K562 (cell line): ENCODE results near the gene POLR2B. TPM values are rescaled to one million over a fixed set of nuclear protein-coding genes. Genes with fewer than 3 reads are reported as not detected.

Experiments
- ATAC-seq: fragments of 200-7000 bp; cut with Tn5 transposase; 3 replicates; pipeline ENCODE4 v1.9.1; 2020; ENCODE audit warnings: moderate library complexity
- BruUV-seq: library from RNA; stranded (reverse); fragments of 400-500 nt; replicated peaks from 2 replicates; lab custom pipeline; 2021; lab: Mats Ljungman, UMichigan
- CTCF ChIA-PET: fragments of 300-600 bp; formaldehyde crosslinking; extraction: SDS; loops from one replicate; lab custom pipeline; 2021; ENCODE audit warnings: low intra/inter-chr PET ratio; lab: Yijun Ruan, JAX
- POLR2A ChIA-PET: fragments of 300-600, 350-650 bp; sonication (Branson Sonifier 250); formaldehyde crosslinking; extraction: SDS; loops from one replicate; lab custom pipeline; 2021; ENCODE audit warnings: antibody characterized with exemption, inconsistent platforms; lab: Yijun Ruan, JAX
- DNase-seq, 4 experiments: peaks; one replicate each; pipeline versions ENCODE4 v3.0.0 to v3.0.0-alpha.2; 2011 to 2018; ENCODE audit warnings: low spot score in 3 of 4, mixed read lengths in 3 of 4; ENCODE audit errors: extremely low read depth in 1 of 4
- FAIRE-seq: peaks from 2 replicates; lab custom pipeline; 2011; peaks lifted over from hg19 to GRCh38; lab: Jason Lieb, UNC
- H2AFZ ChIP-seq: 2 replicates; pipeline ENCODE4 v1.6.0; 2011; ENCODE audit warnings: low read depth, low read length, control low read depth, inconsistent platforms
- H3K27ac ChIP-seq: fragments of 200-600 bp; 3 replicates; pipeline ENCODE4 v1.8.0; 2011; ENCODE audit warnings: low read depth, mild to moderate bottlenecking, control low read depth, inconsistent platforms, low read length, moderate library complexity, mixed read lengths; ENCODE audit errors: extremely low read depth
- H3K27me3 ChIP-seq, 2 experiments: fragments of 300-600 bp in 1 of 2; 2 replicates in 1 of 2; 3 replicates in 1 of 2; pipeline versions ENCODE4 v1.6.0 to v1.8.0; 2011; ENCODE audit warnings: inconsistent platforms in 2 of 2, low read length in 2 of 2, mild to moderate bottlenecking in 1 of 2, mixed read lengths in 1 of 2, moderate library complexity in 1 of 2; ENCODE audit not compliant: control insufficient read depth in 2 of 2, insufficient read depth in 2 of 2
- H3K36me3 ChIP-seq: fragments of 300-600 bp; 3 replicates; pipeline ENCODE4 v1.8.0; 2011; ENCODE audit warnings: mild to moderate bottlenecking, low read length, inconsistent platforms; ENCODE audit not compliant: control insufficient read depth, insufficient read depth
- H3K4me1 ChIP-seq, 2 experiments: fragments of 200-600 bp in 1 of 2; replicated peaks in 1 of 2; 2 replicates in 1 of 2; 3 replicates in 1 of 2; pipeline versions ENCODE4 v1.5.1 to v1.8.0; 2011; ENCODE audit warnings: inconsistent platforms in 2 of 2, low read length in 2 of 2, mild to moderate bottlenecking in 1 of 2, mixed read lengths in 1 of 2, moderate library complexity in 1 of 2; ENCODE audit not compliant: control insufficient read depth in 2 of 2, insufficient read depth in 2 of 2
- H3K4me2 ChIP-seq: 2 replicates; pipeline ENCODE4 v1.6.1; 2011; ENCODE audit warnings: low read length, control low read depth, inconsistent platforms, mixed read lengths; ENCODE audit not compliant: insufficient read depth
- H3K4me3 ChIP-seq: fragments of 200-600 bp; sonication (generic), shearing (Covaris generic); 2 replicates; pipeline ENCODE4 v1.5.1; 2016; ENCODE audit warnings: control low read depth, inconsistent platforms
- H3K79me2 ChIP-seq: fragments of 200-600 bp; 3 replicates; pipeline ENCODE4 v1.8.0; 2011; ENCODE audit warnings: low read length, inconsistent platforms; ENCODE audit not compliant: control insufficient read depth, insufficient read depth
- H3K9ac ChIP-seq, 2 experiments: 2 replicates each; pipeline versions ENCODE4 v1.6.0 to v1.6.1; 2011; ENCODE audit warnings: low read depth in 2 of 2, low read length in 2 of 2, control low read depth in 1 of 2, inconsistent platforms in 1 of 2, mild to moderate bottlenecking in 1 of 2, mixed read lengths in 1 of 2; ENCODE audit not compliant: insufficient read depth in 1 of 2
- H3K9me1 ChIP-seq: one replicate; pipeline ENCODE4 v1.6.0; 2011; ENCODE audit warnings: inconsistent platforms, mild to moderate bottlenecking, low read length, moderate library complexity; ENCODE audit not compliant: control insufficient read depth, insufficient read depth
- H3K9me3 ChIP-seq: replicated peaks from 2 replicates; pipeline ENCODE4 v1.5.1; 2011; ENCODE audit warnings: low read depth, low read length, inconsistent platforms; ENCODE audit not compliant: control insufficient read depth, insufficient read depth
- H4K20me1 ChIP-seq: replicated peaks from 2 replicates; pipeline ENCODE4 v1.6.1; 2011; ENCODE audit warnings: low read length, inconsistent platforms, mixed read lengths; ENCODE audit not compliant: control insufficient read depth, insufficient read depth
- PRDM10 ChIP-seq: fragments of 450-650 bp; IDR thresholded peaks from 2 replicates; pipeline ENCODE4 v1.6.1; 2018; ENCODE audit not compliant: partially characterized antibody
- RBM22 ChIP-seq: fragments of 200-400 bp; formaldehyde crosslinking; IDR thresholded peaks from 2 replicates; pipeline ENCODE4 v1.6.1; 2018; ENCODE audit warnings: low read length, low read depth; ENCODE audit not compliant: poor library complexity, severe bottlenecking
- WGBS: fragments of 100-300 bp; shearing (Covaris generic); methylation state at CpG from one replicate; pipeline ENCODE4 v1.1.6; 2016; ENCODE audit warnings: low coverage, mixed read lengths; ENCODE audit not compliant: insufficient coverage; ENCODE audit errors: missing lambda C conversion rate; 5-methylcytosine and 5-hydroxymethylcytosine counted together
- in situ Hi-C: fragments of 300-500 bp; cut with MboI; formaldehyde crosslinking; loops from 4 replicates; pipeline ENCODE4 v1.15.0; 2018; ENCODE audit warnings: inconsistent platforms, mixed read lengths
- intact Hi-C: fragments of 100-400 bp; cut with micrococcal nuclease; formaldehyde crosslinking; loops from 2 replicates; pipeline ENCODE4 v1.14.2; 2022
- polyA plus RNA-seq, 8 experiments: library from polyadenylated mRNA; depleted of rRNA in 4 of 8; stranded (reverse) in 5 of 8; unstranded in 3 of 8; fragments of >200 nt; fragmentation: Nextera tagmentation in 2 of 8; fragmentation: Illumina TruSeq in 1 of 8; extraction: Ambion mirVana in 2 of 8; extraction: Trizol in 1 of 8; gene quantifications; 2 replicates each; pipeline versions ENCODE4 v1.2.1 to v1.2.3, GENCODE V29; 2011 to 2014; ENCODE audit warnings: inconsistent platforms in 1 of 8, missing spikeins in 1 of 8
- total RNA-seq, 7 experiments: library from RNA; depleted of rRNA in 6 of 7; stranded (reverse); fragments of >200 nt in 6 of 7; fragmentation: Illumina TruSeq in 2 of 7; extraction: Trizol in 2 of 7; gene quantifications; 2 replicates each; pipeline versions ENCODE4 v1.2.1 to v1.2.3, GENCODE V29; 2011 to 2021; ENCODE audit warnings: low replicate concordance in 1 of 7

POLR2B gene
- total and polyA plus RNA-seq, 9 of the 15 experiments (the other 6 are each of a cell fraction or from before 2014, with no cell fraction given) = 60.9 to 208 (median 142) TPM

DNA sequence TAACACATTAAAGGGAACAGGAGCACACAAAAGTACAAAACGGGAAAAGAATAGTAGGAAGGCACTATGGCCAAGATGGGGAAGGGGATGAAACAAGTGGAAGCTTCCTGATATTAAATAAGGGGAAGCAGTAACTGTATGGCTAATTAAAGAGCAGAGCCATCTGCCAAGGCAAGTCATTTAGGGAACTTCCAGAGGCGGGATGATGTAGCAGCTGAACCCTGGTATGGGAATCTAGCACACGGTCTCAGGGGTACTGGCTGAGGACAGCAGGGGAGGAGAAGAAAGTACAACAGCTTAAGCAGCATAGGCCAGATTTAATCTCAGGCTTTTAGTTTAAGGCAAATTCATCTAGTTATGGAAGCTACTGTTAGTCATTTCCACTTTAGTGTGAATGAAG lies 72.4 kb downstream of the POLR2B start:
- H3K79me2 ChIP-seq = no peaks in the 10 kb centered on the region
- CTCF ChIA-PET = no interaction called here

More for the DNA sequence above, 72.4 kb downstream of the POLR2B start:
- Histone ChIP-seq H3K4me3 (no peak overlapping the region), H3K4me1 (no peaks in the 10 kb centered on the region), H4K20me1 (no peaks in the 10 kb centered on the region), H3K27ac (no peak overlapping the region), H3K27me3 (peaks cover 13 to 35% of the 10 kb centered on the region in 2 experiments; a peak in 4 of 5 replicates), H3K4me2 (no peak overlapping the region), H3K9me3 (no peaks in the 10 kb centered on the region), H3K9ac (no peak overlapping the region)
- in situ Hi-C loops (no loop called here), intact Hi-C loops (no loop called here)
- BruUV-seq = no TSS peak
- POLR2A ChIA-PET = interaction anchor here (0.6 kb wide), 1 partner anchor 83 kb away, joined by 3 read pairs; no protein-coding TSS in a partner anchor
- no peak for DNase-seq
- no peak for ATAC-seq
- FAIRE-seq = no peak
- 0% methylated on average over 3 of the region's 3 CpGs for WGBS
- TF ChIP-seq PRDM10 (no peak), RBM22 (no peak)
- TF ChIP-seq, all 486 proteins: peak for 0
- no peaks in the 10 kb centered on the region for H3K9me1 ChIP-seq
- H2AFZ ChIP-seq = no peak overlapping the region
- H3K36me3 ChIP-seq = no peaks in the 10 kb centered on the region
